SK-N-SH (cell line): ENCODE results near the gene PBX3. TPM values are rescaled to one million over a fixed set of nuclear protein-coding genes. Genes with fewer than 3 reads are reported as not detected.

Experiments used
- CTCF ChIA-PET: fragments of 300-600, 350-600 bp; formaldehyde crosslinking; extraction: SDS; loops from one replicate; lab custom pipeline; 2021; lab: Yijun Ruan, JAX
- POLR2A ChIA-PET: fragments of 350-600 bp; sonication (Branson Sonifier 250); formaldehyde crosslinking; extraction: SDS; loops from one replicate; lab custom pipeline; 2020; ENCODE audit warnings: antibody characterized with exemption, inconsistent platforms; lab: Yijun Ruan, JAX
- DNase-seq: peaks from one replicate; pipeline ENCODE4 v3.0.0; 2012
- H2AFZ ChIP-seq: fragments of 200-600 bp; sonication (generic); 2 replicates; pipeline ENCODE4 v1.8.1; 2016; ENCODE audit warnings: antibody characterized with exemption, mild to moderate bottlenecking, low read depth
- H3F3A ChIP-seq: fragments of 200-600 bp; sonication (generic); replicated peaks from 2 replicates; pipeline ENCODE3; 2016; ENCODE audit warnings: antibody characterized with exemption, mild to moderate bottlenecking; ENCODE audit not compliant: insufficient read depth
- H3K27ac ChIP-seq, 2 experiments: fragments of 200-500 bp in 1 of 2; fragments of 200-600 bp in 1 of 2; sonication (Bioruptor generic) in 1 of 2; sonication (generic), shearing (Covaris generic) in 1 of 2; 2 replicates each; pipeline versions ENCODE4 v1.5.1 to v1.6.1; 2014 to 2016; ENCODE audit warnings: low read depth in 2 of 2, inconsistent platforms in 1 of 2, low read length in 1 of 2, mild to moderate bottlenecking in 1 of 2, mixed read lengths in 1 of 2
- H3K27me3 ChIP-seq: fragments of 200-600 bp; sonication (generic), shearing (Covaris generic); 2 replicates; pipeline ENCODE4 v1.6.1; 2016; ENCODE audit warnings: mixed run types; ENCODE audit not compliant: insufficient read depth
- H3K36me3 ChIP-seq, 2 experiments: fragments of 200-500 bp in 1 of 2; fragments of 200-600 bp in 1 of 2; sonication (Bioruptor generic) in 1 of 2; sonication (generic) in 1 of 2; replicated peaks in 1 of 2; 2 replicates each; pipeline versions ENCODE3 to v1.5.1; 2014 to 2016; ENCODE audit warnings: low read length in 1 of 2, mild to moderate bottlenecking in 1 of 2; ENCODE audit not compliant: insufficient read depth in 2 of 2, control insufficient read depth in 1 of 2
- H3K4me1 ChIP-seq, 2 experiments: fragments of 200-500 bp in 1 of 2; fragments of 200-600 bp in 1 of 2; sonication (Bioruptor generic) in 1 of 2; sonication (generic), shearing (Covaris generic) in 1 of 2; 2 replicates each; pipeline versions ENCODE4 v1.5.1 to v1.6.1; 2014 to 2016; ENCODE audit warnings: low read depth in 1 of 2, low read length in 1 of 2, mixed run types in 1 of 2; ENCODE audit not compliant: insufficient read depth in 2 of 2, control insufficient read depth in 1 of 2
- H3K4me2 ChIP-seq: fragments of 200-600 bp; sonication (generic), shearing (Covaris generic); 2 replicates; pipeline ENCODE4 v1.6.1; 2017; ENCODE audit warnings: mixed run types
- H3K4me3 ChIP-seq, 2 experiments: fragments of 200-500 bp in 1 of 2; fragments of 200-600 bp in 1 of 2; sonication (Bioruptor generic) in 1 of 2; sonication (generic), shearing (Covaris generic) in 1 of 2; 2 replicates each; pipeline versions ENCODE4 v1.5.1 to v1.8.1; 2014 to 2016; ENCODE audit warnings: low read depth in 2 of 2, inconsistent platforms in 1 of 2, low read length in 1 of 2, mild to moderate bottlenecking in 1 of 2, mixed read lengths in 1 of 2, moderate library complexity in 1 of 2
- H3K79me2 ChIP-seq: fragments of 200-600 bp; sonication (generic); 2 replicates; pipeline ENCODE4 v1.8.1; 2017; ENCODE audit warnings: mild to moderate bottlenecking; ENCODE audit not compliant: insufficient read depth
- H3K9ac ChIP-seq: fragments of 200-600 bp; sonication (generic); 2 replicates; pipeline ENCODE4 v1.6.1; 2017; ENCODE audit warnings: mixed run types
- H3K9me2 ChIP-seq: fragments of 200-600 bp; sonication (generic); 2 replicates; pipeline ENCODE4 v1.6.1; 2017; ENCODE audit warnings: mixed run types
- H3K9me3 ChIP-seq: fragments of 200-600 bp; sonication (generic); 2 replicates; pipeline ENCODE4 v1.6.1; 2017; ENCODE audit warnings: mixed run types, mild to moderate bottlenecking, moderate library complexity
- H4K20me1 ChIP-seq: fragments of 200-600 bp; sonication (generic); 2 replicates; pipeline ENCODE4 v1.6.1; 2017; ENCODE audit warnings: mild to moderate bottlenecking, mixed run types; ENCODE audit not compliant: insufficient read depth
- CHD2 ChIP-seq: fragments of 150-350 bp; IDR thresholded peaks from 2 replicates; pipeline ENCODE4 v1.6.1; 2018; ENCODE audit warnings: low read length; ENCODE audit not compliant: partially characterized antibody
- ELF1 ChIP-seq: IDR thresholded peaks from 2 replicates; pipeline ENCODE4 v1.4.0; 2012
- EP300 ChIP-seq, 2 experiments: IDR thresholded peaks; 2 replicates each; pipeline versions ENCODE4 v1.4.0 to v1.6.1; 2012; ENCODE audit warnings: borderline replicate concordance in 1 of 2, low read depth in 1 of 2, low read length in 1 of 2
- FOSL2 ChIP-seq: IDR thresholded peaks from 2 replicates; pipeline ENCODE4 v1.4.0; 2012; ENCODE audit warnings: low read depth, mild to moderate bottlenecking, moderate library complexity, borderline replicate concordance
- FOXM1 ChIP-seq: IDR thresholded peaks from 2 replicates; pipeline ENCODE4 v1.4.0; 2012; ENCODE audit warnings: low read depth, mild to moderate bottlenecking
- GABPA ChIP-seq: IDR thresholded peaks from 2 replicates; pipeline ENCODE4 v1.4.0; 2012; ENCODE audit warnings: low read depth, mild to moderate bottlenecking
- GATA2 ChIP-seq: sonication (generic); formaldehyde crosslinking; IDR thresholded peaks from 2 replicates; pipeline ENCODE4 v1.5.0; 2020; ENCODE audit warnings: mild to moderate bottlenecking, missing genetic modification reagents
- JUND ChIP-seq: IDR thresholded peaks from 2 replicates; pipeline ENCODE4 v1.4.0; 2012
- MAX ChIP-seq: IDR thresholded peaks from 2 replicates; pipeline ENCODE4 v1.4.0; 2012; ENCODE audit warnings: low read depth
- MXI1 ChIP-seq: IDR thresholded peaks from 2 replicates; pipeline ENCODE4 v1.6.1; 2012; ENCODE audit warnings: mild to moderate bottlenecking, low read depth, low read length, improper control_type of control experiment
- NFIC ChIP-seq: IDR thresholded peaks from 2 replicates; pipeline ENCODE4 v1.4.0; 2012; ENCODE audit warnings: borderline replicate concordance
- RFX5 ChIP-seq: IDR thresholded peaks from 2 replicates; pipeline ENCODE4 v1.6.1; 2012; ENCODE audit warnings: mild to moderate bottlenecking, improper control_type of control experiment, low read length
- RXRA ChIP-seq: IDR thresholded peaks from 2 replicates; pipeline ENCODE4 v1.4.0; 2012; ENCODE audit warnings: low read depth, mild to moderate bottlenecking, borderline replicate concordance
- SMC3 ChIP-seq: IDR thresholded peaks from 2 replicates; pipeline ENCODE4 v1.6.1; 2012; ENCODE audit warnings: low read depth, low read length, improper control_type of control experiment
- TCF12 ChIP-seq: IDR thresholded peaks from 2 replicates; pipeline ENCODE4 v1.4.0; 2012
- USF2 ChIP-seq: fragments of 150-350 bp; IDR thresholded peaks from 2 replicates; pipeline ENCODE4 v1.6.1; 2017; ENCODE audit warnings: antibody characterized with exemption, low read length, low read depth, borderline replicate concordance
- ZBTB33 ChIP-seq: IDR thresholded peaks from 2 replicates; pipeline ENCODE4 v1.4.0; 2012; ENCODE audit warnings: low read depth, borderline replicate concordance
- WGBS: methylation state at CpG from one replicate; pipeline ENCODE4 v1.1.6; 2017; ENCODE audit warnings: low lambda C conversion rate; 5-methylcytosine and 5-hydroxymethylcytosine counted together
- polyA plus RNA-seq, 3 experiments: library from polyadenylated mRNA; depleted of rRNA; stranded (reverse); fragments of >200 nt; gene quantifications; 2 replicates each; pipeline ENCODE4 v1.2.3, GENCODE V29; 2012

The PBX3 gene
- polyA plus RNA-seq, 1 of the 3 experiments (the other 2 are of a cell fraction): 73.0 TPM

GRCh38 chr9:125902831-125903512 lies 155.8 kb downstream of the PBX3 start:
- POLR2A ChIA-PET: no interaction called here
- WGBS: 97% methylated on average over 2 of the region's 2 CpGs
- Histone ChIP-seq H3K36me3 (peaks cover 0 to 12% of the 10 kb centered on the region in 2 experiments), H3K9me3 (no peaks in the 10 kb centered on the region), H3K9me2 (no peaks in the 10 kb centered on the region), H3K4me2 (peak overlapping the region; percentile 46; the same call in 1 of the 2 replicates), H3K4me1 (peaks cover 45 to 46% of the 10 kb centered on the region in 2 experiments; a peak in 3 of 4 replicates), H4K20me1 (peaks cover 8% of the 10 kb centered on the region; the same call in 1 of the 2 replicates), H3K9ac (no peak overlapping the region; the same call in 1 of the 2 replicates), H3K79me2 (peaks cover 92% of the 10 kb centered on the region), H3F3A (peaks cover 42% of the 10 kb centered on the region)
- no peak for DNase-seq
- CTCF ChIA-PET: interaction anchor here (0.7 to 1.1 kb wide), 2 partner anchors 9 to 11 kb away, joined by 3 to 4 read pairs; no protein-coding TSS in a partner anchor
- TF ChIP-seq USF2 (no peak), CHD2 (no peak), MXI1 (no peak), FOSL2 (no peak), EP300 (IDR thresholded peaks at IDR 0.05; ENCODE audit: borderline replicate concordance in 1 of 2, low read depth in 1 of 2, low read length in 1 of 2) (no peak), JUND (no peak), FOXM1 (no peak), RXRA (no peak), NFIC (no peak), ZBTB33 (no peak)
- TF ChIP-seq, all 33 proteins: peak for 0
- peak overlapping the region in 1 of 2 experiments; percentile 90; a peak in 3 of 4 replicates for H3K27ac ChIP-seq
- no peak overlapping the region for H2AFZ ChIP-seq
- no peaks in the 10 kb centered on the region for H3K27me3 ChIP-seq
- no peak overlapping the region for H3K4me3 ChIP-seq

GRCh38 chr9:125904155-125904851 lies 157.1 kb downstream of the PBX3 start:
- Histone ChIP-seq H3K36me3 (peaks cover 0 to 8% of the 10 kb centered on the region in 2 experiments), H3K27me3 (no peaks in the 10 kb centered on the region), H3K79me2 (peaks cover 94% of the 10 kb centered on the region), H3F3A (peaks cover 42% of the 10 kb centered on the region), H3K27ac (peak overlapping the region; percentile 62 to 90), H3K9ac (no peak overlapping the region), H3K9me2 (no peaks in the 10 kb centered on the region), H3K4me3 (no peak overlapping the region), H4K20me1 (peaks cover 8% of the 10 kb centered on the region; the same call in 1 of the 2 replicates), H3K4me1 (peaks cover 48 to 50% of the 10 kb centered on the region in 2 experiments; a peak in 3 of 4 replicates), H2AFZ (no peak overlapping the region), H3K4me2 (peak overlapping the region; percentile 46), H3K9me3 (no peaks in the 10 kb centered on the region)
- WGBS: 71% methylated on average over 5 of the region's 5 CpGs
- ChIA-PET POLR2A (no interaction called here), CTCF (interaction anchor here (0.7 to 1.1 kb wide), 2 partner anchors 346 to 496 kb away, joined by 3 to 4 read pairs; no protein-coding TSS in a partner anchor)
- DNase-seq: no peak
- no peak for TF ChIP-seq TCF12
- no peak for TF ChIP-seq MAX
- no peak for TF ChIP-seq ELF1
- no peak for TF ChIP-seq NFIC
- TF ChIP-seq RFX5: no peak
- TF ChIP-seq GATA2 (CRISPR knock-in tag): no peak
- no peak for TF ChIP-seq MXI1
- no peak for TF ChIP-seq ZBTB33
- no peak for TF ChIP-seq GABPA
- no peak for TF ChIP-seq SMC3
